CD4-positive, CD25-positive, alpha-beta regulatory T cell (primary cell): ENCODE measurements around the gene KIAA0408. TPM values are rescaled to one million over a fixed set of nuclear protein-coding genes. Genes with fewer than 3 reads are reported as not detected.

Experiments used
- ATAC-seq, 2 donors: fragments of 150-1000 bp; cut with Tn5 transposase; one replicate each; pipeline ENCODE4 v1.10.0; 2021; ENCODE audit warnings: low read depth in 2 of 2, moderate number of reproducible peaks in 2 of 2, moderate library complexity in 1 of 2
- DNase-seq, 3 donors: peaks; one replicate each; pipeline versions ENCODE4 v3.0.0 to v3.0.0-alpha.2; 2012 to 2022; ENCODE audit warnings: mixed read lengths in 1 of 3
- H3K27ac ChIP-seq: one replicate; pipeline ENCODE4 v1.7.0; 2013; ENCODE audit warnings: mild to moderate bottlenecking, low read length; ENCODE audit not compliant: insufficient read depth, poor library complexity, severe bottlenecking
- H3K27me3 ChIP-seq: one replicate; pipeline ENCODE4 v1.7.0; 2013; ENCODE audit warnings: low read length; ENCODE audit not compliant: control insufficient read depth, insufficient read depth
- H3K36me3 ChIP-seq: one replicate; pipeline ENCODE4 v1.7.0; 2013; ENCODE audit warnings: mild to moderate bottlenecking, low read length, moderate library complexity; ENCODE audit not compliant: control insufficient read depth, insufficient read depth
- H3K4me1 ChIP-seq: 2 replicates; pipeline ENCODE4 v1.7.0; 2013; ENCODE audit warnings: mild to moderate bottlenecking, low read length; ENCODE audit not compliant: insufficient read depth, control insufficient read depth, poor library complexity, severe bottlenecking
- H3K4me3 ChIP-seq: one replicate; pipeline ENCODE4 v1.7.0; 2013; ENCODE audit warnings: low read depth, mild to moderate bottlenecking, low read length, moderate library complexity
- H3K9me3 ChIP-seq, 2 experiments: 1 replicate in 1 of 2; 2 replicates in 1 of 2; pipeline ENCODE4 v1.7.0; 2013; ENCODE audit warnings: low read length in 2 of 2, mild to moderate bottlenecking in 1 of 2, moderate library complexity in 1 of 2; ENCODE audit not compliant: control insufficient read depth in 2 of 2
- H3K27ac Mint-ChIP-seq, 3 donors: one replicate each; pipeline ENCODE4 v1.8.0; 2020 to 2022; ENCODE audit warnings: mild to moderate bottlenecking in 3 of 3, mixed read lengths in 3 of 3, moderate library complexity in 2 of 3
- H3K27me3 Mint-ChIP-seq: one replicate; pipeline ENCODE4 v1.8.0; 2022; ENCODE audit warnings: mild to moderate bottlenecking, mixed read lengths
- H3K36me3 Mint-ChIP-seq: one replicate; pipeline ENCODE4 v1.8.0; 2020; ENCODE audit warnings: mixed read lengths
- H3K4me1 Mint-ChIP-seq, 4 donors: one replicate each; pipeline ENCODE4 v1.8.0; 2020 to 2022; ENCODE audit warnings: mixed read lengths in 4 of 4, mild to moderate bottlenecking in 1 of 4
- H3K4me3 Mint-ChIP-seq, 4 donors: one replicate each; pipeline ENCODE4 v1.8.0; 2020 to 2022; ENCODE audit warnings: mild to moderate bottlenecking in 4 of 4, mixed read lengths in 4 of 4, moderate library complexity in 3 of 4
- H3K9me3 Mint-ChIP-seq, 7 donors: one replicate each; pipeline ENCODE4 v1.8.0; 2020 to 2022; ENCODE audit warnings: mixed read lengths in 7 of 7, mild to moderate bottlenecking in 3 of 7, moderate library complexity in 2 of 7
- polyA plus RNA-seq, 4 donors: library from polyadenylated mRNA; unstranded; fragments of 300-500 nt; fragmentation: Illumina TruSeq; gene quantifications; one replicate each; pipeline ENCODE4 v1.2.3, GENCODE V29; 2021
- total RNA-seq: library from RNA; stranded (reverse); gene quantifications from one replicate; pipeline ENCODE4 v1.2.3, GENCODE V29; 2022

The KIAA0408 gene
- total and polyA plus RNA-seq, 5 donors from 2014 or later = 0.24 to 5.8 (median 0.67) TPM; not detected in 1

DNA sequence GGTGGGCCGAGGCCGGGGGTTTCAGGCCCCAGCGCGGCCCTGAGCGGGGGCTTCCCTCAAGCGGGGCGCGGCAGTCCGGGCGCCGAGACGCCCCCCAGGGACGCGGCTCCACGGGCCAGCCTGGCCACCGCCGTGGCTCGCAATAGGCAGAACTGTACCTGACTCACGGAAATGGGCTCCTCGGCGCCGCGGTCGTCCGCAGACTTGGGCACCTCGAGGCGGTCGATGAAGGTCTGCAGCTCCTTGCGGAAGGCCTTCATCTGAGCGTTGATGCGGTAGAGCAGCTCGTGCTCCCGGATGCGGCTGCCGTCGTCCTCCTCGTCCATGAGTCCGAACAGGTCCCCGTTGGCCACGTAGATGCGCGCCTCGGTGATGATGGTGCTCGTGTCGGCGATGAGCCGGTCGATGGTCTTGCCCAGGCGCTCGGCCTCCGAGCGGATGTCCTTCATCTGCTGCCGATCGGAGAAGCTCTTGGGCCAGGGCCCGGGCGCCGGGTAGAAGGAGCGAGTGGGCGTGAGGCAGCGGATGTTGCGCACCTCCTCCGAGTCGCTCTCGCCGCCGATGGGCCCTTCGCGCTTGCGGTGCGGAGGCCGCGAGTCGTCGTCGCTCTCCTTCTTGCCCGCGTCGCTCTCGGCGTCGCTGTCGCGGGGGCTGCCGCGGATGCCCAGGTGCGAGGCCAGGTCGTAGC, 16.1 kb upstream of the KIAA0408 start:
- Histone ChIP-seq H3K27me3 (no peaks in the 10 kb centered on the region), H3K27ac (no peak overlapping the region), H3K4me1 (no peaks in the 10 kb centered on the region), H3K36me3 (no peaks in the 10 kb centered on the region), H3K9me3 (no peaks in the 10 kb centered on the region), H3K4me3 (no peak overlapping the region)
- H3K4me1 Mint-ChIP-seq = peaks cover 0 to 2% (median 0%) of the 10 kb centered on the region in 4 donors
- no peak overlapping the region for H3K4me3 Mint-ChIP-seq
- no peaks in the 10 kb centered on the region for H3K27me3 Mint-ChIP-seq
- DNase-seq (no peak), ATAC-seq (no peak)
- H3K9me3 Mint-ChIP-seq = no peaks in the 10 kb centered on the region
- H3K27ac Mint-ChIP-seq = no peak overlapping the region
- H3K36me3 Mint-ChIP-seq = peaks cover 33% of the 10 kb centered on the region

DNA sequence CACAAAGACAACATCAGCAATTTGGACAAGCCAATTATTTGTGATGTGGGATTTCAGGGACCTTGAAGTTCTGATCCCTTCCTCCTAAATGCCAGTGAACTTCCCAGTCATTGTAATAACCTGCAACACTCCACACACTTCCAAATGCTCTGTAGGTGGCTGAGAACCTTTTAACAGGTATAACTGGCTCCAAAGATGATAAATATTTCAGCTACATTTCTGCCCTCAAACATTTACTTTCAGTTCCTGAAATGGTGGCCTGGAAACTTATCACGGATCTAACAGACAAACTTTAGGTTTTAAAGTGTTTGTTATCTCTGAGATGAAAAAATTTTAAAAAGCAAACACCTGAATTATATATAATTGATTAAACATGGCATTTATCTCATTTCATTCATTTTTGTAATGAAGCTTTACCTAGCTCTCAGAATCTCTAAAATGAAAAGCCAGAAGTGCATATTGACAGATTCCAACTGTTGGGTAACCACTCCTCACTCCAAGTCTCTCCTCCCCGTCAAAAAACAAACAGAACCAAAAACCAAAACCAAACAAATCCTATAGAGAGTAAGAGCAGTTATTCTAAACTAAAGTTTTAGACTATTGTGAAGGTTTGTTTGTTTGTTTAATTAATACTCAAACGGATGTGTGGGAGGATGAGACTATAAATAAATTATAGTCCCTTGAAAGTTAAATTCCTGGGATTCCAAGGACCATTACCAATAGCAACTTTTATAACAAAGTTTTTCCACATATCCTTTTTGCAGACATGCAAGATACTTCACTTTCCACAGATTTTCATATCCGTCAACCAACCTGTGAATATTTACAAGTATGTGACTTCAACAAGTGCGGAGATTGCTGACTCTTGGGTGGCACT, 12.4 kb upstream of the KIAA0408 start:
- Mint-ChIP-seq H3K4me1 (no peaks in the 10 kb centered on the region), H3K4me3 (no peak overlapping the region), H3K27ac (no peak overlapping the region), H3K27me3 (no peaks in the 10 kb centered on the region), H3K36me3 (peaks cover 30% of the 10 kb centered on the region), H3K9me3 (no peaks in the 10 kb centered on the region)
- no peaks in the 10 kb centered on the region for H3K9me3 ChIP-seq
- no peaks in the 10 kb centered on the region for H3K36me3 ChIP-seq
- no peak overlapping the region for H3K4me3 ChIP-seq
- no peaks in the 10 kb centered on the region for H3K27me3 ChIP-seq
- no peak for ATAC-seq
- no peak overlapping the region for H3K27ac ChIP-seq
- H3K4me1 ChIP-seq = no peaks in the 10 kb centered on the region
- DNase-seq = no peak

DNA sequence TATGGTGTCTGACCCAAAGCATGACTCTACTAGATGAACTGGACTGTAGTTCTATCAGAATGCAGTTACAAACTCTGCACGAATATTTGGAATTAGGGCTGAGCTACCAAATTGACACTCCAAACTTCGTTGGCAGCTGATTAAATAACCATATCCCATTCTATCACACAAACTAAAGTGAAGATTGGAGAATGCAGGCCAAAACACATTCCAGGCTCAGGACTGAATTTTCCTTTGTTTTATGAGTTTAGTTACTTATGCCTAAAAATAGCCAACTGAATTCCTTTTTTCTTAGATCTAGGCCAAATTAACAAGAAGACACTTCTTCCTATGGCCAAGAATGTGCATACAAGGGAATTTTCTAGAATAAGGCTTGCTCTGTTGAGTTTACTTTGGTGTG, 9.7 kb upstream of the KIAA0408 start:
- H3K27ac ChIP-seq = no peak overlapping the region
- H3K4me3 ChIP-seq = no peak overlapping the region
- H3K36me3 Mint-ChIP-seq = peaks cover 17% of the 10 kb centered on the region
- no peaks in the 10 kb centered on the region for H3K27me3 Mint-ChIP-seq
- no peaks in the 10 kb centered on the region for H3K9me3 Mint-ChIP-seq
- no peak overlapping the region for H3K4me3 Mint-ChIP-seq
- no peak for DNase-seq
- no peaks in the 10 kb centered on the region for H3K4me1 Mint-ChIP-seq
- H3K27me3 ChIP-seq = no peaks in the 10 kb centered on the region
- ATAC-seq = no peak
- no peak overlapping the region for H3K27ac Mint-ChIP-seq
- no peaks in the 10 kb centered on the region for H3K4me1 ChIP-seq
- H3K9me3 ChIP-seq = no peaks in the 10 kb centered on the region
- no peaks in the 10 kb centered on the region for H3K36me3 ChIP-seq

DNA sequence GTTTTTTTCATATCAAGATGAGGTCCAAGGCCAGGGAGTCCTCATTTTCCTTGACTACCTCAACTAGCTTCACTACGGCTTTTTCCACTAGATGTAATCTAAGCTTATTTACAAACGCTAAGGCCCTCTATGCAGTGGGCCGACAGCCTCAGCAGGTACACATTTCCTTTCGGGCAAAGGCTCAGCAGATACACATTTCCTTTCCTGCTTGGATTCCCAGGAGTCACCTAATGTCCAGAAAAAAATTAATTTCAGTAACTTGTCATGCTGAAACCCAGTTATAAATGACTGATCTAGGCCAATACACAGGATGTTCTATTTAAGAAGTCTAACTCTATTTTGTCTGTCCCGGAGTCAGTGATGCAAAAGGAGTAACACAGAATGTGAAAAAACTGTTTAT, 7.2 kb upstream of the KIAA0408 start:
- no peaks in the 10 kb centered on the region for H3K4me1 ChIP-seq
- H3K9me3 ChIP-seq = no peaks in the 10 kb centered on the region
- H3K27me3 ChIP-seq = no peaks in the 10 kb centered on the region
- no peak overlapping the region for H3K27ac ChIP-seq
- no peak overlapping the region for H3K4me3 ChIP-seq
- DNase-seq (no peak), ATAC-seq (no peak)
- H3K27me3 Mint-ChIP-seq = no peaks in the 10 kb centered on the region
- no peak overlapping the region for H3K4me3 Mint-ChIP-seq
- H3K4me1 Mint-ChIP-seq = no peaks in the 10 kb centered on the region
- no peaks in the 10 kb centered on the region for H3K36me3 ChIP-seq
- peaks cover 10% of the 10 kb centered on the region for H3K36me3 Mint-ChIP-seq
- H3K27ac Mint-ChIP-seq = no peak overlapping the region
- H3K9me3 Mint-ChIP-seq = no peaks in the 10 kb centered on the region

DNA sequence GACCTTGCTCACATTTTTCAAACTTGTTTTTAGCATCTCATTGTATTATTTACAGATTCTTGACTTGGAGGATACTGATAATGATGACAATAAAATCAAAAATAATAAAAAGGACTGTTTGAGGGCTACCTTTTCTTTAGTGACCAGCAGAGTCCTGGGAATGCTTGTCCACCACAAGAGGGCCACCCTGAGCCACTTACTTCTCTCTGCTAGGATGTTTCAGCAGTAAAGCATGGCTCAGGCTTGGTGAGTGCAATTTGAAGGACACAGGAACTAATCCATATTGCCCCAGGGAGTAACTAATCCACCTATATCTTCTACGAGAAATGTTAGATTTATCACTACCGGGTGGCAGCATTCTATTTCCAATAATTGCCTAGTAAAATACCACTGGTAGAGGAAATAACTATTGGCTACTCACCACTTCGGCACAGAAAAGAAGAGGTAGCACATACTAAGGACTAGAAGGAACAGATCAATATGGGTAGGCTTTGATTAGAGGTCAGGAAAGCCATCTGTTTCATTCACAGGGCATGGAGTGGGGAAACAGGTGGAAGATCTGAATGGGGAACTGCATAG, 5.8 kb upstream of the KIAA0408 start:
- DNase-seq (peak; percentile 32 to 71 (median 41)), ATAC-seq (peak; percentile 78 to 82)
- Histone ChIP-seq H3K4me1 (no peaks in the 10 kb centered on the region), H3K27ac (no peak overlapping the region), H3K36me3 (no peaks in the 10 kb centered on the region), H3K9me3 (no peaks in the 10 kb centered on the region), H3K4me3 (no peak overlapping the region), H3K27me3 (no peaks in the 10 kb centered on the region)
- Mint-ChIP-seq H3K4me3 (no peak overlapping the region), H3K27ac (no peak overlapping the region), H3K9me3 (no peaks in the 10 kb centered on the region), H3K4me1 (peaks cover 0 to 5% (median 0%) of the 10 kb centered on the region in 4 donors), H3K36me3 (peaks cover 2% of the 10 kb centered on the region), H3K27me3 (no peaks in the 10 kb centered on the region)

DNA sequence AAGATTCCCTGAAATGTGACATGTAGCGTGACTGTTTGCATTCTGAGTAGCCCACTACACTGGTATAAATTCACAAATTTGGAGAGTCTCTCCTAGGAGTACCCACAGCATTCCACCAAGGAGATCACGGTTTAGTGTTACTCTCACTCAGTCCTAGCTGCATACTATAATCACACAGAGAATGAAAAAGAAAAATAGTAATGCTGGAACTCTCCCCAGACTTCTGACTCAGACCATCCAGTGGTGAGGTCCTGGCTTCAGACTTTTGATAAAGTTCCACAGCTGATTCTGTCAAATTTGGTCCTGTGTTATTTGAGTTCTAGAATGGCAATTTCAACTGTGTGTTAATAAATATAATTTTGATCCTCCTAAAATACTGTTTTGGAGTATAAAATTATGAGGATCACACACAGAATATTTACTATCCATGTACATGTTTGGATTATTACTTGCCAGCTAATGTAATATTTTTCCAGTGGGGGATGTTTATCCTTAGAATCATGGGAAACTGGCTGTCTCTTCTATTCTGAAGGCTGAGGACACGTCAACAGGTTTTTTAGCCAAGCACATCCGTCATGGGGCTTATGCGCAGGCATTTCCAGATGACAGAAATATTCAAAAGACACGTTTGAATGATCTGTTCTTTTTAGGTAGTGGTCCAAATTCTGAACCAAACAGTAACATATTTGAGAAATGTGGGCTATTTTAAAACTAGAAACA, 5.1 kb upstream of the KIAA0408 start:
- H3K27ac ChIP-seq = no peak overlapping the region
- H3K9me3 ChIP-seq = no peaks in the 10 kb centered on the region
- no peak overlapping the region for H3K27ac Mint-ChIP-seq
- H3K36me3 ChIP-seq = no peaks in the 10 kb centered on the region
- no peak overlapping the region for H3K4me3 ChIP-seq
- no peak overlapping the region for H3K4me3 Mint-ChIP-seq
- H3K27me3 ChIP-seq = no peaks in the 10 kb centered on the region
- H3K4me1 Mint-ChIP-seq = peaks cover 0 to 5% (median 0%) of the 10 kb centered on the region in 4 donors
- no peaks in the 10 kb centered on the region for H3K36me3 Mint-ChIP-seq
- no peak for ATAC-seq
- no peaks in the 10 kb centered on the region for H3K9me3 Mint-ChIP-seq
- H3K4me1 ChIP-seq = no peaks in the 10 kb centered on the region
- peaks cover under 1% of the 10 kb centered on the region for H3K27me3 Mint-ChIP-seq
- no peak for DNase-seq

DNA sequence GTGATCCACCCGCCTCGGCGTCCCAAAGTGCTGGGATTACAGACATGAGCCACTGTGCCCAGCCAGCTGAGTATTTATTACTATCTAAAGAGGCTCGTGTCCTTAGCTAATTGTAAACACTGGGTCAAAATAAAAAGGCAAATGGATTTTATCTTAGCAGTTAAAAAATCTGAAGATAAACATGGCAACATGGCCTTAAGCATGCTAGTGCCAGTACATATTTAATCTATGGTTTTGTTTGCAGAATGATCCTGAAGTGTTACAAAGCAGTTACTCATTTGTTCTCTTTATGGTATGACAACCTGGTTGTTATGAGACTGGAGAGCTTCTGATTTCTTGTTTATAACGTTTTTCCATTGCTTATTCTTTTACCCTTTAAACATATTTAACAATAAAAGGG, 3.9 kb upstream of the KIAA0408 start:
- Mint-ChIP-seq H3K4me1 (peaks cover 0 to 5% (median 0%) of the 10 kb centered on the region in 4 donors), H3K27me3 (peaks cover 4% of the 10 kb centered on the region), H3K4me3 (no peak overlapping the region), H3K9me3 (no peaks in the 10 kb centered on the region), H3K27ac (no peak overlapping the region), H3K36me3 (no peaks in the 10 kb centered on the region)
- Histone ChIP-seq H3K36me3 (no peaks in the 10 kb centered on the region), H3K27me3 (no peaks in the 10 kb centered on the region), H3K4me1 (no peaks in the 10 kb centered on the region), H3K27ac (no peak overlapping the region), H3K4me3 (no peak overlapping the region), H3K9me3 (no peaks in the 10 kb centered on the region)
- no peak for ATAC-seq
- DNase-seq = no peak
